ENCODE results near the gene TBC1D16.

DNA sequence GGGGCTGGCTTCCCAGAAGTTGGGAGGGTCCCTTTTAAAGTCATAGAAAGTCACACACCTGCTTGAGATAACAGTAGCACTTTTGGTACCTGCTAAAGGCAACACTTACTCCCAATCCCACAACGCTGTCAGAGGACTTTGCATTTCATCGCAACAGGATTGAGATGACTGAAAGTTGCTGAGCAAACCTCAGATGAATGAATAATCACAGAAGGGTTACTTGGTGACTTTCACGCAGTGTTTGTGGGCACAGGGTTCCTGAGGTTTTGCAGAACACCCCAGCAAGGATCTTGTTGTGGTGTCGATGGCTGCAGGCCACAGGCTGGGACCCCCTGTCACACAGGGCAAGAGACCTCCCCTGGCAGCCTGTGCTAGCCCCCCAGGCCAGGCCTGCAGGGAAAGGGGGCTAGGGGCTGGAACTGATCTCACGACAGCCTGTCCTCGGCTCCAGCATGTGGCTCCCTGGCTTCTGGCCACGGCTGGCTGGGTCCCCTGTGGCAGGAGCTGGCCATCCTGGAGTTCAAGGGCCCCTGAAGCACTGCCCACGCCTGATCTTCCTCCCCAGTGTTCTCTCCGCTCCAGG is 117.0 kb downstream of the TBC1D16 start:
- TF ChIP-seq, protein P1, sequence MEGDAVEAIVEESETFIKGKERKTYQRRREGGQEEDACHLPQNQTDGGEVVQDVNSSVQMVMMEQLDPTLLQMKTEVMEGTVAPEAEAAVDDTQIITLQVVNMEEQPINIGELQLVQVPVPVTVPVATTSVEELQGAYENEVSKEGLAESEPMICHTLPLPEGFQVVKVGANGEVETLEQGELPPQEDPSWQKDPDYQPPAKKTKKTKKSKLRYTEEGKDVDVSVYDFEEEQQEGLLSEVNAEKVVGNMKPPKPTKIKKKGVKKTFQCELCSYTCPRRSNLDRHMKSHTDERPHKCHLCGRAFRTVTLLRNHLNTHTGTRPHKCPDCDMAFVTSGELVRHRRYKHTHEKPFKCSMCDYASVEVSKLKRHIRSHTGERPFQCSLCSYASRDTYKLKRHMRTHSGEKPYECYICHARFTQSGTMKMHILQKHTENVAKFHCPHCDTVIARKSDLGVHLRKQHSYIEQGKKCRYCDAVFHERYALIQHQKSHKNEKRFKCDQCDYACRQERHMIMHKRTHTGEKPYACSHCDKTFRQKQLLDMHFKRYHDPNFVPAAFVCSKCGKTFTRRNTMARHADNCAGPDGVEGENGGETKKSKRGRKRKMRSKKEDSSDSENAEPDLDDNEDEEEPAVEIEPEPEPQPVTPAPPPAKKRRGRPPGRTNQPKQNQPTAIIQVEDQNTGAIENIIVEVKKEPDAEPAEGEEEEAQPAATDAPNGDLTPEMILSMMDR (IDR thresholded peaks at IDR 0.05 in 4 of 5, conservative IDR thresholded peaks at IDR 0.05 in 1 of 5), result no peak
- no peak for TF ChIP-seq POLR2A (IDR thresholded peaks at IDR 0.05)

All from gastrocnemius medialis (tissue), 4 donors.